Astrocyte of the cerebellum (primary cell): ENCODE measurements around the gene C16orf89.
"Not testable (repeated sequence)": the region's sequence is repeated elsewhere in the genome, so short reads cannot be mapped to it uniquely, and the experiment has no call there.

Source experiments
- DNase-seq: peaks from one replicate; pipeline ENCODE4 v3.0.0-alpha.2; 2011; ENCODE audit warnings: low read depth
- H3K4me3 ChIP-seq: 2 replicates; pipeline ENCODE4 v1.5.1; 2011; ENCODE audit warnings: mild to moderate bottlenecking, low read depth, low read length, moderate library complexity
- CTCF ChIP-seq: IDR thresholded peaks from 2 replicates; pipeline ENCODE4 v1.5.1; 2012; ENCODE audit warnings: low read length, low read depth, moderate library complexity, mild to moderate bottlenecking; ENCODE audit errors: missing control alignments
- in situ Hi-C: cut with HindIII; loops from 2 replicates; pipeline ENCODE4 v1.10.0; 2017; ENCODE audit warnings: low sequenced_read_pairs

The C16orf89 gene

GRCh38 chr16:5054876-5055865, 10.6 kb downstream of the C16orf89 start:
- TF ChIP-seq CTCF, result no peak
- in situ Hi-C loops, result no loop called here
- no peak for DNase-seq

GRCh38 chr16:5046914-5047313, 18.8 kb downstream of the C16orf89 start:
- TF ChIP-seq CTCF, result no peak
- in situ Hi-C loops, result no loop called here
- no peak overlapping the region for H3K4me3 ChIP-seq
- no peak for DNase-seq

More at GRCh38 chr16:5054876-5055865, 10.6 kb downstream of the C16orf89 start:
- no peak overlapping the region for H3K4me3 ChIP-seq

GRCh38 chr16:5045499-5046115, 20.1 kb downstream of the C16orf89 start:
- in situ Hi-C loops, result no loop called here
- TF ChIP-seq CTCF, result no peak

GRCh38 chr16:5044581-5044980, 21.2 kb downstream of the C16orf89 start:
- DNase-seq, H3K4me3 ChIP-seq, in situ Hi-C loops: not testable (repeated sequence)

More at GRCh38 chr16:5045499-5046115, 20.1 kb downstream of the C16orf89 start:
- no peak overlapping the region for H3K4me3 ChIP-seq
- no peak for DNase-seq

- TF ChIP-seq CTCF, result no peak
- DNase-seq, result no peak
- no peak overlapping the region for H3K4me3 ChIP-seq
- in situ Hi-C loops, result no loop called here
Measured at GRCh38 chr16:5044011-5044540, 21.7 kb downstream of the C16orf89 start.

- no peak for DNase-seq
- TF ChIP-seq CTCF, result no peak
- H3K4me3 ChIP-seq, result no peak overlapping the region
- in situ Hi-C loops, result no loop called here
Measured at GRCh38 chr16:5042574-5043171, 23.1 kb downstream of the C16orf89 start.
